Ishikawa (cell line): ENCODE results near the gene PRDM8.

ENCODE experiments used
- TAF1 ChIP-seq: IDR thresholded peaks from 2 replicates; pipeline ENCODE4 v1.6.1; 2012; ENCODE audit warnings: low read depth, mild to moderate bottlenecking
- TCF12 ChIP-seq: IDR thresholded peaks from 2 replicates; pipeline ENCODE4 v1.6.1; 2012; ENCODE audit warnings: low read depth
- ZBTB7A ChIP-seq: IDR thresholded peaks from 2 replicates; pipeline ENCODE4 v1.6.1; 2012; ENCODE audit warnings: low read depth
- TF ChIP-seq, protein P1 (sequence below): IDR thresholded peaks from 2 replicates; pipeline ENCODE4 v1.6.1; 2012
- TF ChIP-seq, protein P2 (sequence below): IDR thresholded peaks from 2 replicates; pipeline ENCODE4 v1.6.1; 2012; ENCODE audit warnings: low read depth, mild to moderate bottlenecking

DNA sequence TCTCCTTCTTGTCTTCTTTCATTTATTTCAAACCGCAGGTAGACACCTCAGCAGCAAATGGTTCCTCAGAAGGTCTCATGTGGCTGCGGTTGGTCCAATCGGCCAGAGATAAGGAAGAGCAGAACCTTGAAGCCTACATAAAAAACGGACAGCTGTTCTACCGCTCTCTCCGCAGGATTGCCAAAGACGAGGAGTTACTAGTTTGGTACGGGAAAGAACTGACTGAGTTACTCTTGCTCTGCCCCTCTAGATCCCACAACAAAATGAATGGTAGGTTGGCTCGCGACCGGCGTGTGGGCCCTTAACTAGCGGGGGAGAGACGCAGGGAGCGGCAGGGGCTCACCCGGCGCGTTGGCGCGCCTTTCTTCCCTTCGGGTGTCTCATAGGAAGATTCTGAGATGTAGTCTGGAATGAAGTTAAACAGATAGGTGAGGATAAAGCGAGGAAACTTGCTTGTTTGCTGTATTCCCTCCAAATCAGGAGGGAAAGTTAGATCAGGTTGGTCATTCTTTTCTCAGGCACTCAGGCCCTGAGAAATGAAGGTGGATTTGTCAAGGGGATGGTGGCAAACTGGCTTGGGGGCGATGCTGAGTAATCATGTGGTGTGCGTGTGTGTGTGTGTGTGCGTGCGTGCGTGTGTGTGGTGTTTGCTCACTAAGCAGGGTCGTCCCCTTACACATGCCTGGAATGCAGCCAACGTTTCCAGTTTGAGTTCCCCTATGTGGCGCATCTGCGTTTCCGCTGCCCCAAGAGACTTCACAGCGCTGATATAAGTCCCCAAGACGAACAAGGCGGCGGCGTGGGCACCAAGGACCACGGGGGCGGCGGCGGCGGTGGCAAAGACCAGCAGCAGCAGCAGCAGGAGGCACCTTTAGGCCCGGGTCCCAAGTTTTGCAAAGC lies 4.2 kb downstream of the PRDM8 start:
- no peak for TF ChIP-seq ZBTB7A
- TF ChIP-seq, protein P1, sequence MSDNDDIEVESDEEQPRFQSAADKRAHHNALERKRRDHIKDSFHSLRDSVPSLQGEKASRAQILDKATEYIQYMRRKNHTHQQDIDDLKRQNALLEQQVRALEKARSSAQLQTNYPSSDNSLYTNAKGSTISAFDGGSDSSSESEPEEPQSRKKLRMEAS: no peak; the same call in 1 of the 2 replicates
- TF ChIP-seq, protein P2, sequence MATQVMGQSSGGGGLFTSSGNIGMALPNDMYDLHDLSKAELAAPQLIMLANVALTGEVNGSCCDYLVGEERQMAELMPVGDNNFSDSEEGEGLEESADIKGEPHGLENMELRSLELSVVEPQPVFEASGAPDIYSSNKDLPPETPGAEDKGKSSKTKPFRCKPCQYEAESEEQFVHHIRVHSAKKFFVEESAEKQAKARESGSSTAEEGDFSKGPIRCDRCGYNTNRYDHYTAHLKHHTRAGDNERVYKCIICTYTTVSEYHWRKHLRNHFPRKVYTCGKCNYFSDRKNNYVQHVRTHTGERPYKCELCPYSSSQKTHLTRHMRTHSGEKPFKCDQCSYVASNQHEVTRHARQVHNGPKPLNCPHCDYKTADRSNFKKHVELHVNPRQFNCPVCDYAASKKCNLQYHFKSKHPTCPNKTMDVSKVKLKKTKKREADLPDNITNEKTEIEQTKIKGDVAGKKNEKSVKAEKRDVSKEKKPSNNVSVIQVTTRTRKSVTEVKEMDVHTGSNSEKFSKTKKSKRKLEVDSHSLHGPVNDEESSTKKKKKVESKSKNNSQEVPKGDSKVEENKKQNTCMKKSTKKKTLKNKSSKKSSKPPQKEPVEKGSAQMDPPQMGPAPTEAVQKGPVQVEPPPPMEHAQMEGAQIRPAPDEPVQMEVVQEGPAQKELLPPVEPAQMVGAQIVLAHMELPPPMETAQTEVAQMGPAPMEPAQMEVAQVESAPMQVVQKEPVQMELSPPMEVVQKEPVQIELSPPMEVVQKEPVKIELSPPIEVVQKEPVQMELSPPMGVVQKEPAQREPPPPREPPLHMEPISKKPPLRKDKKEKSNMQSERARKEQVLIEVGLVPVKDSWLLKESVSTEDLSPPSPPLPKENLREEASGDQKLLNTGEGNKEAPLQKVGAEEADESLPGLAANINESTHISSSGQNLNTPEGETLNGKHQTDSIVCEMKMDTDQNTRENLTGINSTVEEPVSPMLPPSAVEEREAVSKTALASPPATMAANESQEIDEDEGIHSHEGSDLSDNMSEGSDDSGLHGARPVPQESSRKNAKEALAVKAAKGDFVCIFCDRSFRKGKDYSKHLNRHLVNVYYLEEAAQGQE: no peak
- TF ChIP-seq TAF1: no peak
- no peak for TF ChIP-seq TCF12
